HepG2 (cell line): ENCODE measurements around the gene DUSP12. TPM values are rescaled to one million over a fixed set of nuclear protein-coding genes. Genes with fewer than 3 reads are reported as not detected.

Experiments
- ATAC-seq: fragments of 200-7000 bp; cut with Tn5 transposase; 3 replicates; pipeline ENCODE4 v1.9.1; 2020; ENCODE audit warnings: mild to moderate bottlenecking, moderate library complexity
- BruUV-seq: library from RNA; stranded (reverse); fragments of 400-500 nt; replicated peaks from 2 replicates; lab custom pipeline; 2021; lab: Mats Ljungman, UMichigan
- CTCF ChIA-PET: fragments of 300-600 bp; formaldehyde crosslinking; extraction: SDS; loops from one replicate; lab custom pipeline; 2021; ENCODE audit warnings: low total read pairs, inconsistent platforms, low intra/inter-chr PET ratio; lab: Yijun Ruan, JAX
- POLR2A ChIA-PET: fragments of 350-600 bp; sonication (Branson Sonifier 250); formaldehyde crosslinking; loops from one replicate; lab custom pipeline; 2020; ENCODE audit warnings: antibody characterized with exemption, inconsistent platforms; lab: Yijun Ruan, JAX
- DNase-seq: peaks from one replicate; pipeline ENCODE4 v3.0.0-alpha.2; 2015; ENCODE audit warnings: low spot score
- FAIRE-seq: peaks from 3 replicates; lab custom pipeline; 2011; peaks lifted over from hg19 to GRCh38; lab: Jason Lieb, UNC
- H2AFZ ChIP-seq: one replicate; pipeline ENCODE4 v1.6.1; 2011; ENCODE audit warnings: low read length, inconsistent platforms
- H3K27ac ChIP-seq: fragments of 300-600 bp; 3 replicates; pipeline ENCODE4 v1.8.0; 2011; ENCODE audit warnings: mixed run types, mild to moderate bottlenecking, mixed read lengths, low read length, inconsistent platforms; ENCODE audit not compliant: insufficient read depth; ENCODE audit errors: extremely low read length
- H3K27me3 ChIP-seq, 2 experiments: fragments of 200-600 bp in 1 of 2; 2 replicates in 1 of 2; 3 replicates in 1 of 2; pipeline versions ENCODE4 v1.6.0 to v1.8.0; 2011; ENCODE audit warnings: low read length in 2 of 2, mild to moderate bottlenecking in 2 of 2, moderate library complexity in 2 of 2, inconsistent platforms in 1 of 2; ENCODE audit not compliant: insufficient read depth in 2 of 2, control insufficient read depth in 1 of 2
- H3K36me3 ChIP-seq, 2 experiments: fragments of 200-600 bp in 1 of 2; replicated peaks in 1 of 2; 2 replicates in 1 of 2; 3 replicates in 1 of 2; pipeline versions ENCODE4 v1.5.1 to v1.8.0; 2011; ENCODE audit warnings: low read length in 2 of 2, inconsistent platforms in 1 of 2; ENCODE audit not compliant: insufficient read depth in 2 of 2, control insufficient read depth in 1 of 2
- H3K4me1 ChIP-seq: 2 replicates; pipeline ENCODE4 v1.5.1; 2012; ENCODE audit warnings: low read length, inconsistent platforms; ENCODE audit not compliant: insufficient read depth
- H3K4me2 ChIP-seq: 2 replicates; pipeline ENCODE4 v1.6.0; 2011; ENCODE audit warnings: low read depth, low read length, inconsistent platforms
- H3K4me3 ChIP-seq, 3 experiments: fragments of 200-600 bp in 1 of 3; sonication (generic), shearing (Covaris generic) in 1 of 3; replicated peaks in 1 of 3; 2 replicates each; pipeline ENCODE4 v1.5.1; 2011 to 2016; ENCODE audit warnings: low read length in 3 of 3, inconsistent platforms in 2 of 3, low read depth in 2 of 3, mild to moderate bottlenecking in 2 of 3, control low read depth in 1 of 3, mixed read lengths in 1 of 3; ENCODE audit not compliant: insufficient read depth in 1 of 3
- H3K79me2 ChIP-seq: one replicate; pipeline ENCODE4 v1.6.1; 2011; ENCODE audit warnings: low read length, inconsistent platforms; ENCODE audit not compliant: insufficient read depth
- H3K9ac ChIP-seq: 2 replicates; pipeline ENCODE4 v1.6.0; 2011; ENCODE audit warnings: mild to moderate bottlenecking, low read depth, low read length, inconsistent platforms; ENCODE audit not compliant: insufficient read depth
- H3K9me3 ChIP-seq: 2 replicates; pipeline ENCODE4 v1.5.1; 2012; ENCODE audit warnings: mild to moderate bottlenecking, low read length
- H4K20me1 ChIP-seq: 2 replicates; pipeline ENCODE4 v1.6.0; 2011; ENCODE audit warnings: inconsistent platforms, mild to moderate bottlenecking, low read length, moderate library complexity; ENCODE audit not compliant: insufficient read depth
- FOXJ3 ChIP-seq: sonication (generic); formaldehyde crosslinking; IDR thresholded peaks from 2 replicates; pipeline ENCODE4 v1.4.0; 2020; ENCODE audit warnings: missing genetic modification reagents, mild to moderate bottlenecking, borderline replicate concordance
- FOXK1 ChIP-seq: sonication (generic); formaldehyde crosslinking; IDR thresholded peaks from 2 replicates; pipeline ENCODE4 v1.4.0; 2020; ENCODE audit warnings: low read depth, missing genetic modification reagents, borderline replicate concordance
- HOXA3 ChIP-seq: sonication (generic); formaldehyde crosslinking; IDR thresholded peaks from 2 replicates; pipeline ENCODE4 v1.5.0; 2020; ENCODE audit warnings: missing genetic modification reagents
- KDM3A ChIP-seq: IDR thresholded peaks from 2 replicates; pipeline ENCODE4 v1.6.1; 2018; ENCODE audit warnings: low read depth, missing compliant biosample characterization
- MATR3 ChIP-seq: sonication (generic); formaldehyde crosslinking; IDR thresholded peaks from 2 replicates; pipeline ENCODE4 v1.4.0; 2020; ENCODE audit warnings: missing genetic modification reagents
- MED1 ChIP-seq: sonication (generic); formaldehyde crosslinking; IDR thresholded peaks from 2 replicates; pipeline ENCODE4 v1.4.0; 2020; ENCODE audit warnings: missing genetic modification reagents
- MXD4 ChIP-seq: IDR thresholded peaks from 2 replicates; pipeline ENCODE4 v1.6.1; 2016; ENCODE audit warnings: mild to moderate bottlenecking, missing biosample characterization, missing genetic modification reagents
- POLR2G ChIP-seq: fragments of 200-400 bp; formaldehyde crosslinking; IDR thresholded peaks from 2 replicates; pipeline ENCODE4 v1.6.1; 2018; ENCODE audit warnings: mild to moderate bottlenecking, low read depth, low read length, moderate library complexity
- XRCC5 ChIP-seq: fragments of 200-400 bp; formaldehyde crosslinking; optimal IDR thresholded peaks from 2 replicates; pipeline ENCODE3; 2017; ENCODE audit warnings: mild to moderate bottlenecking, low read length
- ZBTB7B ChIP-seq: sonication (generic); formaldehyde crosslinking; IDR thresholded peaks from 2 replicates; pipeline ENCODE4 v1.4.0; 2020; ENCODE audit warnings: missing genetic modification reagents
- ZNF160 ChIP-seq: sonication (generic); formaldehyde crosslinking; IDR thresholded peaks from 2 replicates; pipeline ENCODE4 v1.8.0; 2022; ENCODE audit warnings: mild to moderate bottlenecking, inconsistent platforms, missing genetic modification reagents
- ZNF264 ChIP-seq: sonication (generic); formaldehyde crosslinking; IDR thresholded peaks from 2 replicates; pipeline ENCODE4 v1.4.0; 2020; ENCODE audit warnings: missing genetic modification reagents
- ZNF563 ChIP-seq: sonication (generic); formaldehyde crosslinking; IDR thresholded peaks from 2 replicates; pipeline ENCODE4 v1.8.0; 2022; ENCODE audit warnings: mild to moderate bottlenecking, moderate library complexity, missing genetic modification reagents
- ZNF598 ChIP-seq: sonication (generic); formaldehyde crosslinking; IDR thresholded peaks from 2 replicates; pipeline ENCODE4 v1.5.1; 2020; ENCODE audit warnings: mild to moderate bottlenecking, missing genetic modification reagents, borderline replicate concordance
- WGBS: methylation state at CpG from one replicate; pipeline ENCODE4 v1.1.6; 2017; ENCODE audit warnings: low lambda C conversion rate; 5-methylcytosine and 5-hydroxymethylcytosine counted together
- in situ Hi-C: cut with HindIII; loops from 2 replicates; pipeline ENCODE4 v1.10.0; 2017; ENCODE audit warnings: low pct_unique_long_range_greater_than_20kb; ENCODE audit not compliant: extremely low pct_ligation_motif_present
- intact Hi-C: fragments of 100-400 bp; cut with micrococcal nuclease; formaldehyde crosslinking; loops from one replicate; pipeline ENCODE4 v1.10.0; 2022; ENCODE audit not compliant: unreplicated experiment
- polyA plus RNA-seq, 8 experiments: library from polyadenylated mRNA; depleted of rRNA in 3 of 8; stranded (reverse) in 7 of 8; unstranded in 1 of 8; fragments of >200 nt; fragmentation: Illumina TruSeq in 4 of 8; extraction: Trizol in 4 of 8; gene quantifications; 2 replicates each; pipeline versions ENCODE4 v1.2.1 to v1.2.3, GENCODE V29; 2011 to 2016; ENCODE audit warnings: low read depth in 4 of 8, missing spikeins in 1 of 8, mixed read lengths in 1 of 8; ENCODE audit not compliant: insufficient read depth in 1 of 8
- total RNA-seq, 5 experiments: library from RNA; depleted of rRNA; stranded (reverse); fragments of >200 nt; fragmentation: Illumina TruSeq; extraction: Trizol; gene quantifications; 2 replicates each; pipeline ENCODE4 v1.2.3, GENCODE V29; 2016; ENCODE audit warnings: low read depth in 1 of 5

Gene DUSP12
- total and polyA plus RNA-seq, 2 of the 13 experiments (the other 11 are each of a cell fraction or from before 2014, with no cell fraction given): 36.7 to 37.1 TPM

DNA sequence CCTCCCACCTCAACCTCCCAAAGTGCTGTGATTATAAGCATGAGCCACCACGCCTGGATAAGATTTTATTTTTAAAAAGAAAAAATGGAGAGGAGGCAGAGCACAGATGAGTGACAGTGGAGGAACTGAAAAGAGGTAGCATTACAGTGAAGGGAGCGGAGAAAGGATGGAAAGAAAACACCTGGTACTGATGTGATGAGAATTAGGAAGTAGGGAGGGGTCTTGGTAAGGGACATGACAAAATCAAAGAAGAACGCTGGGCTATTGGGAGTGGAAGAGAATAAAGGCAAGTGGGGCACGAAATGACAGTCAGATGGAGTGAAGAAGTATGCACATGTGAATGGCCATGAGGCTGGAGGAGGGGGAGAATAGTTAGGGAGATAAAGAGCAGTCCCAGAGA, 40.2 kb upstream of the DUSP12 start:
- H3K9me3 ChIP-seq: no peaks in the 10 kb centered on the region
- no peaks in the 10 kb centered on the region for H4K20me1 ChIP-seq
- ChIA-PET CTCF (no interaction called here), POLR2A (no interaction called here)
- 27% methylated on average over 4 of the region's 4 CpGs for WGBS
- no TSS peak for BruUV-seq
- H3K4me2 ChIP-seq: no peak overlapping the region
- ATAC-seq (no peak), DNase-seq (no peak)
- H3K79me2 ChIP-seq: no peaks in the 10 kb centered on the region
- H3K4me3 ChIP-seq: no peak overlapping the region
- H2AFZ ChIP-seq: no peak overlapping the region
- intact Hi-C loops: no loop called here
- TF ChIP-seq MATR3 (CRISPR knock-in tag): no peak
- no peak for TF ChIP-seq ZBTB7B
- TF ChIP-seq KDM3A (CRISPR knock-in tag): no peak
- no peak for TF ChIP-seq HOXA3 (CRISPR knock-in tag)
- no peak for TF ChIP-seq ZNF264 (CRISPR knock-in tag)
- TF ChIP-seq XRCC5: no peak
- TF ChIP-seq ZNF563 (CRISPR knock-in tag): no peak
- TF ChIP-seq FOXK1 (CRISPR knock-in tag): no peak
- TF ChIP-seq MXD4: no peak
- no peak for TF ChIP-seq ZNF160 (CRISPR knock-in tag)
- no peak for TF ChIP-seq POLR2G
- TF ChIP-seq MED1: no peak
- TF ChIP-seq FOXJ3 (CRISPR knock-in tag): no peak
- TF ChIP-seq ZNF598 (CRISPR knock-in tag): no peak
- TF ChIP-seq, all 625 proteins: peak for 0
- in situ Hi-C loops: no loop called here
- Histone ChIP-seq H3K9ac (no peak overlapping the region), H3K36me3 (no peaks in the 10 kb centered on the region), H3K27me3 (no peaks in the 10 kb centered on the region; a peak in 3 of 5 replicates), H3K27ac (no peak overlapping the region), H3K4me1 (no peaks in the 10 kb centered on the region)
- no peak for FAIRE-seq
